Karpas-422 (cell line): ENCODE measurements around the gene NAA10. TPM values are rescaled to one million over a fixed set of nuclear protein-coding genes. Genes with fewer than 3 reads are reported as not detected.

ENCODE experiments used
- DNase-seq: peaks from one replicate; pipeline ENCODE4 v3.0.0-alpha.2; 2015
- H2AFZ ChIP-seq: fragments of 200-600 bp; sonication (generic); 2 replicates; pipeline ENCODE4 v1.6.1; 2014; ENCODE audit warnings: antibody characterized with exemption, low read length, mixed read lengths
- H3K27ac ChIP-seq: fragments of 200-600 bp; sonication (generic); 2 replicates; pipeline ENCODE4 v1.5.1; 2014; ENCODE audit warnings: mild to moderate bottlenecking, low read length, moderate library complexity
- H3K27me3 ChIP-seq: fragments of 200-600 bp; sonication (generic); 2 replicates; pipeline ENCODE4 v1.6.1; 2014; ENCODE audit warnings: low read length, mixed read lengths
- H3K36me3 ChIP-seq: fragments of 200-600 bp; sonication (generic); 2 replicates; pipeline ENCODE4 v1.6.1; 2014; ENCODE audit warnings: low read length, mixed read lengths; ENCODE audit not compliant: insufficient read depth
- H3K4me1 ChIP-seq: fragments of 200-600 bp; sonication (generic); 2 replicates; pipeline ENCODE4 v1.6.1; 2014; ENCODE audit warnings: mild to moderate bottlenecking, low read length, mixed read lengths
- H3K4me2 ChIP-seq: fragments of 200-600 bp; sonication (generic); 2 replicates; pipeline ENCODE4 v1.6.1; 2014; ENCODE audit warnings: low read length, low read depth, mild to moderate bottlenecking; ENCODE audit not compliant: poor library complexity, severe bottlenecking
- H3K4me3 ChIP-seq: fragments of 200-600 bp; sonication (generic); 2 replicates; pipeline ENCODE4 v1.5.1; 2014; ENCODE audit warnings: mild to moderate bottlenecking, antibody characterized with exemption, low read length, mixed read lengths
- H3K79me2 ChIP-seq: fragments of 200-600 bp; sonication (generic); 2 replicates; pipeline ENCODE4 v1.6.1; 2014; ENCODE audit warnings: mild to moderate bottlenecking, low read length, mixed read lengths
- H3K9ac ChIP-seq: fragments of 200-600 bp; sonication (generic); 2 replicates; pipeline ENCODE4 v1.6.0; 2014; ENCODE audit warnings: low read length
- H3K9me2 ChIP-seq: fragments of 200-600 bp; sonication (generic), shearing (Covaris generic); replicated peaks from 2 replicates; pipeline ENCODE4 v1.6.0; 2014; ENCODE audit warnings: mild to moderate bottlenecking, low read length, moderate library complexity; ENCODE audit not compliant: insufficient read depth
- H3K9me3 ChIP-seq: fragments of 300-700, 200-600 bp; sonication (generic); 2 replicates; pipeline ENCODE4 v1.6.1; 2014; ENCODE audit warnings: low read length, mixed read lengths
- H4K20me1 ChIP-seq: fragments of 200-600 bp; sonication (generic); 2 replicates; pipeline ENCODE4 v1.6.1; 2014; ENCODE audit warnings: mild to moderate bottlenecking, antibody characterized with exemption, low read length, low read depth; ENCODE audit not compliant: insufficient read depth
- total RNA-seq: library from RNA; depleted of rRNA; stranded (reverse); fragments of >200 nt; shearing (Covaris generic); gene quantifications from 2 replicates; pipeline ENCODE4 v1.2.3, GENCODE V29; 2014; ENCODE audit warnings: low replicate concordance

The NAA10 gene
- total RNA-seq, 1 experiment from 2014 or later = 103 TPM

DNA sequence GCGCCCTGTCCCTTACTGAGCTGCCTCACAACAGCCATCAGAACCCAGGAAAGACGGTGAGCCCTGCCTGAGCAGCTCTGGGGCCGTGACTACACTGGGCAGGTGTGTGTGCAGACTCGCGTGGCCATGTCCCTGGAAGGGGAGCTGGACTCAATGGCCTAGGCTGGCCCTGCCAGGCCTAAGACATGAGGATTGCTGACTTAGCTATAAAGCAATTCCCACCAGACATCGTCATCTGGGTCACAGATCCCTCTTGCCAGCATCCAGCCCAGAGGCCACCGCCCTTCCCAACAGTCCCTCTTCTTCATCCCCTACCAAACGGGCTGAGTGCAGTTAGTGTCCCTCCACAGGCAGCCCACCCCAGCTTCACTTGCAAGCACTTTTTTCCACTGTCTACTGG is 3.7 kb downstream of the NAA10 start:
- H4K20me1 ChIP-seq = no peaks in the 10 kb centered on the region
- 0 out of 2 replicates have a peak, but pooled peaks cover 4% of the 10 kb centered on the region for H3K36me3 ChIP-seq
- H3K79me2 ChIP-seq = peaks cover 20% of the 10 kb centered on the region
- no peaks in the 10 kb centered on the region for H3K27me3 ChIP-seq
- H3K9me3 ChIP-seq = no peaks in the 10 kb centered on the region
- no peak for DNase-seq
- no peak overlapping the region for H2AFZ ChIP-seq
- no peaks in the 10 kb centered on the region for H3K9me2 ChIP-seq
- H3K4me3 ChIP-seq = no peak overlapping the region
- H3K4me2 ChIP-seq = no peak overlapping the region
- H3K27ac ChIP-seq = no peak overlapping the region
- peaks cover 44% of the 10 kb centered on the region for H3K4me1 ChIP-seq
- H3K9ac ChIP-seq = no peak overlapping the region

DNA sequence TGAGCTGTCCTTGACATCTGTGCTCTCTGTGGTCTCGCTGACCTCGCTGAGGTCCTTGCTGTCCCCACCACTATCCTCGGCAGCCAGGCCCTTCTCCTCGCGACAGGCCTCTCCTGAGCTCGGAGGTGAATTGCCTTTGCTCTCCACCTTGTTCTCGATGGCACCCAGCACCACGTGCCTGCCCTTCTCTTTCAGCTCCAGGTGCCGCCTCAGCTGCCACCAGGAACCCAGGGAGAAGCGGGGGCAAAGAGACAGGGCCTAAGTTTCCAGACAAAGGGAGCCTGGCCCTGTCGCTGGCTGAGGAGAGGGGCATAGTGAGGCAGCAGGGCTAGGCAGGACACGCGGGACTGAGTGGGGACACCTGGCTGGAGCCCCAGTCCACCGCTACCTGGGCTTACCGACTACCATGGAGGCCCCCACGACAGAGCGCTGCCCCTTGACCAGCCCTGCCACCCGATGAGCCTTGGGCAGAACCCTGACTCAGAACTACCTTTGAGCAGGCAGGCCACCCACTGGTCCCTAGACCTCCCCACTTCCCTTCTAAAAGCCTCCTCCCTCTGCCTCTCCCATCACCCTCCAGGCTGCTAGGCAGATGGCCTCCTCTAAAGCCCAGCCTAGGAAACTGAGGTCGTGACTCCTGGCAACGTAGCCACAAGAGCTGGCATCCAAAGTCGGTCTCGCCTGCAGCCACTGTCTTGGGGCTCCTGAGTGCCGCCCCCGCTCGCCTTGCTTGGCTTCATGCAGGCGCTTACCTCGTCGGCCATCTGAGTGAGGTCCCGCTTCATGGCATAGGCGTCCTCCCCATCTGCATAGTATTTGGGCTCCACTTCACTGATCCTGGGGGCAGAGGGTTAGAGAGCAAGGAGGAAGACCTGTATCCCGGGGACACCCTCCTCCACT is 4.6 kb downstream of the NAA10 start:
- Histone ChIP-seq H3K9me2 (no peaks in the 10 kb centered on the region), H3K79me2 (peaks cover 20% of the 10 kb centered on the region), H3K9me3 (no peaks in the 10 kb centered on the region), H4K20me1 (no peaks in the 10 kb centered on the region), H3K4me3 (no peak overlapping the region), H2AFZ (no peak overlapping the region), H3K27ac (0 out of 2 replicates have a peak overlapping the region, but pooled peaks have one; percentile 63), H3K27me3 (no peaks in the 10 kb centered on the region), H3K9ac (no peak overlapping the region), H3K36me3 (0 out of 2 replicates have a peak, but pooled peaks cover 4% of the 10 kb centered on the region), H3K4me1 (peaks cover 42% of the 10 kb centered on the region), H3K4me2 (no peak overlapping the region)
- no peak for DNase-seq

DNA sequence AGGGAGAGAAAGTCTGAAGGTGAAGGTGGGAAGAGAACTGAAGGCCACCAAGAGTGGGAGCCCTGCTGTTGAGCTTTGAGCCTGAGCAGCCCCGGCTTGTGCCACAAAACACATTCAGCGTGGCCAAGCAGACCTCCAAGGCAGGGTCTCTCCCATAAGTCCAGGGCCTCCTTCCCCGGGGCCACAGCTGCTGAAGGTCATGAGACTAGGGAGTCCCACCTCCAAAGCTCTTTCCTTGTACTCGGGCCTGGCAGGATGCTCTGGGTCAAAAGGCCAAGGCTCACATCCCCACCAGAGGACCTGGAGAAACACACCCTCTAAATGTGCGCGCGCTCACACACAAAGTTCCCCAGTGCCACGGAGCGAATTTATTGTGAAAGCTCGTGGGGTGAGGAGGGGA is 5.3 kb downstream of the NAA10 start:
- 0 out of 2 replicates have a peak, but pooled peaks cover 4% of the 10 kb centered on the region for H3K36me3 ChIP-seq
- no peaks in the 10 kb centered on the region for H3K27me3 ChIP-seq
- peaks cover 26% of the 10 kb centered on the region for H3K79me2 ChIP-seq
- H3K27ac ChIP-seq = peak overlapping the region; percentile 63
- DNase-seq = no peak
- H3K9ac ChIP-seq = peak overlapping the region; percentile 55
- H3K4me1 ChIP-seq = peaks cover 49% of the 10 kb centered on the region
- H4K20me1 ChIP-seq = no peaks in the 10 kb centered on the region; the same call in 1 of the 2 replicates
- peak overlapping the region; percentile 24; the same call in 1 of the 2 replicates for H3K4me3 ChIP-seq
- H3K4me2 ChIP-seq = peak overlapping the region; percentile 36
- H3K9me2 ChIP-seq = no peaks in the 10 kb centered on the region
- H3K9me3 ChIP-seq = no peaks in the 10 kb centered on the region
- H2AFZ ChIP-seq = no peak overlapping the region

DNA sequence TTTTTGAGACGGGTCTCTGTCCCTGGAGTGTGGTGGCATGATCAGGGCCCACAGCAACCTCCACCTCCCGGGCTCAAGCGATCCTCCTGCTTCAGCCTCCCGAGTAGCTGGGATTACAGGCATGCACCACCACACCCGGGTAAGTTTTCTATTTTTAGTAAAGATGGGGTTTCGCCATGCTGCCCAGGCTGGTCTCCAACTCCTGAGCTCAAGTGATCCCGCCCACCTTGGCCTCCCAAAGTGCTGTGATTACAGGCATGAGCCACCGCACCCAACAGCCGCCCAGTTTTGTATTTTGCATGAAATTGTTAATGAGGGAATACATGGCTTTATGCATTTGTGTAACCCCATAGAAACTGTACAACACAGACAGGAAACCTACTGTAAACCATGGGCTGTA is 6.0 kb downstream of the NAA10 start:
- H3K27me3 ChIP-seq = no peaks in the 10 kb centered on the region
- peak overlapping the region; percentile 36 for H3K4me2 ChIP-seq
- H2AFZ ChIP-seq = no peak overlapping the region
- no peaks in the 10 kb centered on the region; the same call in 1 of the 2 replicates for H4K20me1 ChIP-seq
- H3K9me2 ChIP-seq = no peaks in the 10 kb centered on the region
- peak overlapping the region; percentile 63 for H3K27ac ChIP-seq
- peak; percentile 61 for DNase-seq
- H3K4me3 ChIP-seq = peak overlapping the region; percentile 24; the same call in 1 of the 2 replicates
- H3K4me1 ChIP-seq = peaks cover 56% of the 10 kb centered on the region
- no peaks in the 10 kb centered on the region for H3K9me3 ChIP-seq
- H3K36me3 ChIP-seq = 0 out of 2 replicates have a peak, but pooled peaks cover 4% of the 10 kb centered on the region
- H3K79me2 ChIP-seq = peaks cover 26% of the 10 kb centered on the region
- peak overlapping the region; percentile 55 for H3K9ac ChIP-seq

DNA sequence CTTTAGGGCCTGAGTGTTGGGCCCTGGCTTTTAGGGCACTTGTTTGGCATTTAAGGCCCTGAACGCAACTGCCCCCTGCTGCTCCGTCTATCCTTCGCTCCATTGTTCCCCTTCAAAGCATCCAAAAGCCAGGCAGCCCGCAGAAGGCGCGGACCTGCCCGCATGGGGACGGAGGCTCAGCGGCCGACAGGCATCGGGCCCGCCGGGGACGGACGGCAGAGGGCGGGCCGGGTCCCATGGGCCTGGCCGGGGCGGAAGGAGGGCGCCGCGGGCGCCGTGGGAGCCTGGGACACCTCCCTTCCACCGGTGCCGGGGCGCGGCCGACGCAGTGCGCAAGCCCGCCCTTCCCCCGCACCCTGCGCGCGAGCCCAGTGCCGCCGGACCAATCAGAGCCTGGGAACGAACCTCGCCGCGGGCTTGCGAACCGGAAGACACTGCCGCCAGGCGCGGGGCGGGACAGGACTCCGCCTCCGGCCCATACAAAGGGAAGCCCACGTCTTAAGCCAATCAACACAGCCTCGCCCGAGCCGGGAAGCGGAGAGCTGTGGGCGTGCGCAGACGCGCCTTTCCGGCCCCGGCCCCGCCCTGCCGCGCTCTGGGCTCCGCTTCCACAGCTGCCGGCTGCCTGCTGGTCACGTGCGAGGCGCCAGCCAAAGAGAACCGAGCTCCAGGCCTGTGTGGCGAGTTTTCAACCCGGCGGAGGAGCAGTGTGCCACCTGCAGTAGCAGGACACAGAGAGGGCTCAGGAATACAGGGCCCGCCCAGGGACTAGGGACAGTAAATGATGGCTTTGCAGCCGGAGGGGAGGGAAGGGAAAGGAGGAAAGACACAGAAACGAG is 6.7 kb downstream of the NAA10 start:
- Histone ChIP-seq H3K27me3 (no peaks in the 10 kb centered on the region), H3K9me3 (no peaks in the 10 kb centered on the region), H2AFZ (no peak overlapping the region), H3K4me3 (peak overlapping the region; percentile 84), H3K36me3 (0 out of 2 replicates have a peak, but pooled peaks cover 4% of the 10 kb centered on the region), H3K4me1 (peaks cover 54% of the 10 kb centered on the region), H4K20me1 (peaks cover 3% of the 10 kb centered on the region; the same call in 1 of the 2 replicates), H3K9ac (peak overlapping the region; percentile 95), H3K9me2 (no peaks in the 10 kb centered on the region), H3K27ac (peak overlapping the region; percentile 99), H3K4me2 (peak overlapping the region; percentile 78), H3K79me2 (peaks cover 26% of the 10 kb centered on the region)
- DNase-seq = peak; percentile 97

DNA sequence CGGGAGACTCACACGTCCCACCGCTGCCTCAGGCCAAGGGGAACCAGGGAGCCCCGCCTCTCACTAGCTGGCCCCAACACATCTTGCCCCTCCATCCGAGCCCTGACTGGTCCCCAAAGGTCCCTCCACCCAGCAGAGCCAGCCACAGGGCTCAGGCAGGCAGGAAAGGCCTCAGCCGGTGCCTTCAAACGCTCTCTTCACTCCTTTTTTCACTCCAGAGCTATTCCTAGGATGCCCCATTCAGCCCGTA is 7.2 kb downstream of the NAA10 start:
- peak overlapping the region; percentile 84 for H3K4me3 ChIP-seq
- peak overlapping the region; percentile 99 for H3K27ac ChIP-seq
- no peaks in the 10 kb centered on the region for H3K9me3 ChIP-seq
- peaks cover 8% of the 10 kb centered on the region; the same call in 1 of the 2 replicates for H4K20me1 ChIP-seq
- peak overlapping the region; percentile 78 for H3K4me2 ChIP-seq
- H2AFZ ChIP-seq = no peak overlapping the region
- H3K27me3 ChIP-seq = no peaks in the 10 kb centered on the region
- H3K36me3 ChIP-seq = no peaks in the 10 kb centered on the region
- no peaks in the 10 kb centered on the region for H3K9me2 ChIP-seq
- peak overlapping the region; percentile 95 for H3K9ac ChIP-seq
- no peak for DNase-seq
- H3K4me1 ChIP-seq = peaks cover 51% of the 10 kb centered on the region
- H3K79me2 ChIP-seq = peaks cover 21% of the 10 kb centered on the region

DNA sequence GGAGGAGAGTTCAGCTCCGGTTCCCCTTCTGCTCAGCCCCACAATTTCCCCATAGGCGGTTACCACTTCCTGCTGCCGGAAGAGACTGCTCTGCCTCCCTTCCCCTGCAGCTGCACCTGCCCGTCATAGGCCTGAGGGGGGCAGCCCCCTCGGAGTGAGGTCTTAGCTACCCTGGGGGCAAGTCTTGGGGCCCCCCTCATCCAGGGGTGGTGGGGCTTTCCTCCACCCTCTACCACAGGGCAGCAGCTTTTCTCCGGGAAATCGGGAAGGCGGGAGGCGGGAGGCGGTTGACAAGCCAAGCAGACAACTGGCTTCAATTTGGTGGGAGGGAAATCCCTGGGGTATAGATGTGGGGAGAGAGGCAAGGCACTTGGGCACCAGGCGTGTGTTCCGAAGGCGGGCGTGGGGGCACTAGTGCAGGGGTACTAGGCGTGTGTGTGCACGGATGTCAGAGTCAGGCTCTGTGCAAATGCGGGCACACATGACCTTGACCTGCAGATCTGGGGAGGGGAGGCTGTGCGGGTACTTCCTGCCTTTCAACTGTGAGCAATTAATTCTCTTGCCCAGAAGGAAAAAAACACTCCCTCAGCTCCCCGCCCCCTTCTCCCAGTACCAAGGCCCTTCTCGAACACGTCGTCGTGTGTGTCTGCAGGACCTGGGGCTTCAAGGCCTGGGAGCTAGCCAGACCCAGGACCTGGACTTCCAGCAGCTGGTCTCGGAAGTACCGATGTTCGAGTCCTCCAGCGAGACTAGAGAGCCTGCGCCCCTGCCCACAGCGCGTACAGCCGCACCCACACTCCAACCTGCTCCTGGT is 7.8 kb downstream of the NAA10 start:
- H3K9me2 ChIP-seq = no peaks in the 10 kb centered on the region
- H3K4me3 ChIP-seq = peak overlapping the region; percentile 84
- H3K27me3 ChIP-seq = no peaks in the 10 kb centered on the region
- H2AFZ ChIP-seq = no peak overlapping the region
- H4K20me1 ChIP-seq = peaks cover 10% of the 10 kb centered on the region; the same call in 1 of the 2 replicates
- peak; percentile 94 for DNase-seq
- H3K36me3 ChIP-seq = no peaks in the 10 kb centered on the region
- H3K4me1 ChIP-seq = peaks cover 51% of the 10 kb centered on the region
- H3K4me2 ChIP-seq = peak overlapping the region; percentile 78
- peaks cover 19% of the 10 kb centered on the region for H3K79me2 ChIP-seq
- no peaks in the 10 kb centered on the region for H3K9me3 ChIP-seq
- peak overlapping the region; percentile 95 for H3K9ac ChIP-seq
- H3K27ac ChIP-seq = peak overlapping the region; percentile 99
